Measurements from ENCODE around the gene ANAPC15. TPM values are rescaled to one million over a fixed set of nuclear protein-coding genes. Genes with fewer than 3 reads are reported as not detected.

ANAPC15 gene
- total and polyA plus RNA-seq, 4 donors = 8.4 to 22.4 (median 15.0) TPM

DNA sequence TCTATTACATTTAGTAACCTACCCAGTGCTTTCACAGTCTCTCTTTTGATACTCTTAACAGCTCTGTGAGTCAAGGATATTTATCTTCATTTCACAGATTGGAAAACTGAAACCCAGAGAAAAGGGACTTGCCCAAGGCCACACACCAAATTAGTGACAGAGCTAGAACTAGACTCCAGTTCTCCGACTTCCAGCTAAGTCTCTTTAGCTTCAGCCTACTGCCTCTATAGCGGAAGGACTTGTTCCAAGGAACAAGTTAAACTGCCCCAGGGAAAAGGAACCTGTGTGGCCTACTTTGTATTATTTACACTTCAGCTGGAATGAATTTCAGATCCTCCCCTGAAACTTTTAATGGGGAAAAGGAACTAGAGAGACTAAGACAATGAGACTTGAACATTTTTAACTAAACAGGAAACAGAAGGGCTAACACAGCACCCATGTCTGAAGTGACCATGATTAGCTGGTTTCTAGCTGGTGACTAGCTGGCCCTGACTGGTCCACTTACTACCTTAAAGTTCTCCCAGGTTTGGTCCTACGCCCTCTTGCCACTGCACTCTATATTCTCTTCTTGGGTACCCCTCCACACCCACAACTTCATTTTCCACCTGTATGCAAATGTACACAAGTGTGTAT, 30.6 kb downstream of the ANAPC15 start:
- H3K4me1 ChIP-seq (ENCODE audit: control insufficient read depth in 4 of 4, insufficient read depth in 4 of 4, low read length in 3 of 4) = peaks cover 0 to 11% (median 5%) of the 10 kb centered on the region in 4 donors
- 93% methylated on average over 3 of the region's 3 CpGs for WGBS
- H3K27ac ChIP-seq (ENCODE audit: low read depth in 1 of 2, low read length in 2 of 2) = no peak overlapping the region
- no peaks in the 10 kb centered on the region for H3K9me3 ChIP-seq (ENCODE audit: control insufficient read depth in 4 of 4, low read length in 3 of 4)
- H3K4me3 ChIP-seq (ENCODE audit: low read depth in 1 of 3, low read length in 3 of 3) = no peak overlapping the region
- H3K27me3 ChIP-seq (ENCODE audit: control insufficient read depth in 4 of 4, insufficient read depth in 4 of 4, low read length in 3 of 4) = no peaks in the 10 kb centered on the region
- no peak overlapping the region for H3K9ac ChIP-seq (ENCODE audit: low read depth in 1 of 2, low read length in 2 of 2)
- TF ChIP-seq, protein P1, sequence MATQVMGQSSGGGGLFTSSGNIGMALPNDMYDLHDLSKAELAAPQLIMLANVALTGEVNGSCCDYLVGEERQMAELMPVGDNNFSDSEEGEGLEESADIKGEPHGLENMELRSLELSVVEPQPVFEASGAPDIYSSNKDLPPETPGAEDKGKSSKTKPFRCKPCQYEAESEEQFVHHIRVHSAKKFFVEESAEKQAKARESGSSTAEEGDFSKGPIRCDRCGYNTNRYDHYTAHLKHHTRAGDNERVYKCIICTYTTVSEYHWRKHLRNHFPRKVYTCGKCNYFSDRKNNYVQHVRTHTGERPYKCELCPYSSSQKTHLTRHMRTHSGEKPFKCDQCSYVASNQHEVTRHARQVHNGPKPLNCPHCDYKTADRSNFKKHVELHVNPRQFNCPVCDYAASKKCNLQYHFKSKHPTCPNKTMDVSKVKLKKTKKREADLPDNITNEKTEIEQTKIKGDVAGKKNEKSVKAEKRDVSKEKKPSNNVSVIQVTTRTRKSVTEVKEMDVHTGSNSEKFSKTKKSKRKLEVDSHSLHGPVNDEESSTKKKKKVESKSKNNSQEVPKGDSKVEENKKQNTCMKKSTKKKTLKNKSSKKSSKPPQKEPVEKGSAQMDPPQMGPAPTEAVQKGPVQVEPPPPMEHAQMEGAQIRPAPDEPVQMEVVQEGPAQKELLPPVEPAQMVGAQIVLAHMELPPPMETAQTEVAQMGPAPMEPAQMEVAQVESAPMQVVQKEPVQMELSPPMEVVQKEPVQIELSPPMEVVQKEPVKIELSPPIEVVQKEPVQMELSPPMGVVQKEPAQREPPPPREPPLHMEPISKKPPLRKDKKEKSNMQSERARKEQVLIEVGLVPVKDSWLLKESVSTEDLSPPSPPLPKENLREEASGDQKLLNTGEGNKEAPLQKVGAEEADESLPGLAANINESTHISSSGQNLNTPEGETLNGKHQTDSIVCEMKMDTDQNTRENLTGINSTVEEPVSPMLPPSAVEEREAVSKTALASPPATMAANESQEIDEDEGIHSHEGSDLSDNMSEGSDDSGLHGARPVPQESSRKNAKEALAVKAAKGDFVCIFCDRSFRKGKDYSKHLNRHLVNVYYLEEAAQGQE (IDR thresholded peaks at IDR 0.05) = no peak
- TF ChIP-seq FOXA2 (IDR thresholded peaks at IDR 0.05) (no peak), TAF1 (conservative IDR thresholded peaks at IDR 0.05) (no peak), FOXA1 (IDR thresholded peaks at IDR 0.05) (no peak)
- no peak for DNase-seq (ENCODE audit: low spot score)
- H3K36me3 ChIP-seq (ENCODE audit: control insufficient read depth in 4 of 4, insufficient read depth in 3 of 4, low read depth in 1 of 4, low read length in 3 of 4) = no peaks in the 10 kb centered on the region

DNA sequence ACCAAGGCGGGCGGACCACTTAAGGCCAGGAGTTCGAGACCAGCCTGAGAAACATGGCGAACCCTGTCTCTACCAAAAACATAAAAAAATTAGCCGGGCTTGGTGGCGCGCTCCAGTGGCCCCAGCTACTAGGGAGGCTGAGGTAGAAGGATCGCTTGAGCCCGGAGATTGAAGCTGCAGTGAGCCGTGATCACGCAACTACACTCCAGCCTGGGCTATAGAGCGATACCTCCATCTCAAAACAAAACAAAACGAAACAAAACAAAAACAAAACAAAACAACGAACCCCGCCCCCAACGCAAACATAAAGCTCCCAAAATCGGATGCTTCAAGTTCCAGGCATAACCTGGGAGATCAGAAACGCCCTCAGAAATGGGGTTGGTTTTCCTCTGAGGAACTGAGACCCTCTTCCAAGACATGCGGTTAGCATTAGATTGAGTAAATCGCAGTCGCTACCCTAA, 31.3 kb downstream of the ANAPC15 start:
- no peaks in the 10 kb centered on the region for H3K36me3 ChIP-seq (ENCODE audit: control insufficient read depth in 4 of 4, insufficient read depth in 3 of 4, low read depth in 1 of 4, low read length in 3 of 4)
- 74% methylated on average over 21 of the region's 21 CpGs for WGBS
- H3K4me1 ChIP-seq (ENCODE audit: control insufficient read depth in 4 of 4, insufficient read depth in 4 of 4, low read length in 3 of 4) = peaks cover 0 to 11% (median 5%) of the 10 kb centered on the region in 4 donors
- H3K4me3 ChIP-seq (ENCODE audit: low read depth in 1 of 3, low read length in 3 of 3) = peak overlapping the region; percentile 60 to 83 (median 82)
- H3K9me3 ChIP-seq (ENCODE audit: control insufficient read depth in 4 of 4, low read length in 3 of 4) = no peaks in the 10 kb centered on the region
- no peak for DNase-seq (ENCODE audit: low spot score)
- H3K27me3 ChIP-seq (ENCODE audit: control insufficient read depth in 4 of 4, insufficient read depth in 4 of 4, low read length in 3 of 4) = no peaks in the 10 kb centered on the region
- peak overlapping the region; percentile 84 to 88 for H3K27ac ChIP-seq (ENCODE audit: low read depth in 1 of 2, low read length in 2 of 2)
- peak overlapping the region; percentile 4 to 55 for H3K9ac ChIP-seq (ENCODE audit: low read depth in 1 of 2, low read length in 2 of 2)
- TF ChIP-seq, protein P2, sequence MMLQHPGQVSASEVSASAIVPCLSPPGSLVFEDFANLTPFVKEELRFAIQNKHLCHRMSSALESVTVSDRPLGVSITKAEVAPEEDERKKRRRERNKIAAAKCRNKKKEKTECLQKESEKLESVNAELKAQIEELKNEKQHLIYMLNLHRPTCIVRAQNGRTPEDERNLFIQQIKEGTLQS (IDR thresholded peaks at IDR 0.05) = no peak
- TF ChIP-seq JUND (IDR thresholded peaks at IDR 0.05) (no peak), RXRA (IDR thresholded peaks at IDR 0.05) (no peak), NR2F2 (IDR thresholded peaks at IDR 0.05) (no peak), RAD21 (IDR thresholded peaks at IDR 0.05) (no peak), YY1 (IDR thresholded peaks at IDR 0.05) (no peak), FOXA1 (IDR thresholded peaks at IDR 0.05) (no peak), HNF4G (IDR thresholded peaks at IDR 0.05) (no peak), FOXA2 (IDR thresholded peaks at IDR 0.05) (no peak), SP1 (IDR thresholded peaks at IDR 0.05) (no peak), GABPA (IDR thresholded peaks at IDR 0.05 in 1 of 2, conservative IDR thresholded peaks at IDR 0.05 in 1 of 2) (no peak), HNF4A (conservative IDR thresholded peaks at IDR 0.05) (no peak), EGR1 (IDR thresholded peaks at IDR 0.05; ENCODE audit: low read depth in 2 of 2) (no peak), TAF1 (conservative IDR thresholded peaks at IDR 0.05) (no peak)
- TF ChIP-seq, protein P3, sequence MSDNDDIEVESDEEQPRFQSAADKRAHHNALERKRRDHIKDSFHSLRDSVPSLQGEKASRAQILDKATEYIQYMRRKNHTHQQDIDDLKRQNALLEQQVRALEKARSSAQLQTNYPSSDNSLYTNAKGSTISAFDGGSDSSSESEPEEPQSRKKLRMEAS (IDR thresholded peaks at IDR 0.05) = no peak
- TF ChIP-seq, protein P4, sequence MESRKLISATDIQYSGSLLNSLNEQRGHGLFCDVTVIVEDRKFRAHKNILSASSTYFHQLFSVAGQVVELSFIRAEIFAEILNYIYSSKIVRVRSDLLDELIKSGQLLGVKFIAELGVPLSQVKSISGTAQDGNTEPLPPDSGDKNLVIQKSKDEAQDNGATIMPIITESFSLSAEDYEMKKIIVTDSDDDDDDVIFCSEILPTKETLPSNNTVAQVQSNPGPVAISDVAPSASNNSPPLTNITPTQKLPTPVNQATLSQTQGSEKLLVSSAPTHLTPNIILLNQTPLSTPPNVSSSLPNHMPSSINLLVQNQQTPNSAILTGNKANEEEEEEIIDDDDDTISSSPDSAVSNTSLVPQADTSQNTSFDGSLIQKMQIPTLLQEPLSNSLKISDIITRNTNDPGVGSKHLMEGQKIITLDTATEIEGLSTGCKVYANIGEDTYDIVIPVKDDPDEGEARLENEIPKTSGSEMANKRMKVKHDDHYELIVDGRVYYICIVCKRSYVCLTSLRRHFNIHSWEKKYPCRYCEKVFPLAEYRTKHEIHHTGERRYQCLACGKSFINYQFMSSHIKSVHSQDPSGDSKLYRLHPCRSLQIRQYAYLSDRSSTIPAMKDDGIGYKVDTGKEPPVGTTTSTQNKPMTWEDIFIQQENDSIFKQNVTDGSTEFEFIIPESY (IDR thresholded peaks at IDR 0.05) = no peak
- TF ChIP-seq, protein P1 (IDR thresholded peaks at IDR 0.05) = no peak
- TF ChIP-seq, protein P5, sequence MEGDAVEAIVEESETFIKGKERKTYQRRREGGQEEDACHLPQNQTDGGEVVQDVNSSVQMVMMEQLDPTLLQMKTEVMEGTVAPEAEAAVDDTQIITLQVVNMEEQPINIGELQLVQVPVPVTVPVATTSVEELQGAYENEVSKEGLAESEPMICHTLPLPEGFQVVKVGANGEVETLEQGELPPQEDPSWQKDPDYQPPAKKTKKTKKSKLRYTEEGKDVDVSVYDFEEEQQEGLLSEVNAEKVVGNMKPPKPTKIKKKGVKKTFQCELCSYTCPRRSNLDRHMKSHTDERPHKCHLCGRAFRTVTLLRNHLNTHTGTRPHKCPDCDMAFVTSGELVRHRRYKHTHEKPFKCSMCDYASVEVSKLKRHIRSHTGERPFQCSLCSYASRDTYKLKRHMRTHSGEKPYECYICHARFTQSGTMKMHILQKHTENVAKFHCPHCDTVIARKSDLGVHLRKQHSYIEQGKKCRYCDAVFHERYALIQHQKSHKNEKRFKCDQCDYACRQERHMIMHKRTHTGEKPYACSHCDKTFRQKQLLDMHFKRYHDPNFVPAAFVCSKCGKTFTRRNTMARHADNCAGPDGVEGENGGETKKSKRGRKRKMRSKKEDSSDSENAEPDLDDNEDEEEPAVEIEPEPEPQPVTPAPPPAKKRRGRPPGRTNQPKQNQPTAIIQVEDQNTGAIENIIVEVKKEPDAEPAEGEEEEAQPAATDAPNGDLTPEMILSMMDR (IDR thresholded peaks at IDR 0.05; ENCODE audit: low read depth, low read length, missing input control) = no peak

Data from liver (tissue), 9 donors.